ENCODE measurements around the gene RIMS3.
"Not testable (repeated sequence)": the region's sequence is repeated elsewhere in the genome, so short reads cannot be mapped to it uniquely, and the experiment has no call there.

RIMS3 gene

GRCh38 chr1:40665335-40666171 lies at the start of gene RIMS3:
Gene RIMS3, minus strand, starts transcription at chr1:40665682. Its CDS starts 23,757 bp downstream, at chr1:40641925.
- peak; percentile 8 to 12 for DNase-seq (ENCODE audit: low read depth in 2 of 2)

- no peak for DNase-seq (ENCODE audit: low read depth in 2 of 2)
Observed at GRCh38 chr1:40712997-40713396, 47.5 kb upstream of the RIMS3 start.

- no peak for DNase-seq (ENCODE audit: low read depth in 2 of 2)
Observed at GRCh38 chr1:40712405-40712944, 47.0 kb upstream of the RIMS3 start.

GRCh38 chr1:40711465-40712404 lies 46.3 kb upstream of the RIMS3 start:
- DNase-seq (ENCODE audit: low read depth in 2 of 2): peak in 1 of 2 experiments; percentile 30

GRCh38 chr1:40710581-40711315 lies 45.3 kb upstream of the RIMS3 start:
- no peak for DNase-seq (ENCODE audit: low read depth in 2 of 2)

GRCh38 chr1:40709802-40710278 lies 44.4 kb upstream of the RIMS3 start:
- no peak for DNase-seq (ENCODE audit: low read depth in 2 of 2)

GRCh38 chr1:40709100-40709801 lies 43.8 kb upstream of the RIMS3 start:
- DNase-seq (ENCODE audit: low read depth in 2 of 2): peak; percentile 90 to 93

GRCh38 chr1:40708750-40709099 lies 43.2 kb upstream of the RIMS3 start:
- peak; percentile 79 to 80 for DNase-seq (ENCODE audit: low read depth in 2 of 2)

GRCh38 chr1:40706626-40707025 lies 41.1 kb upstream of the RIMS3 start:
- no peak for DNase-seq (ENCODE audit: low read depth in 2 of 2)

- no peak for DNase-seq (ENCODE audit: low read depth in 2 of 2)
Observed at GRCh38 chr1:40704817-40705733, 39.6 kb upstream of the RIMS3 start.

- peak; percentile 32 to 33 for DNase-seq (ENCODE audit: low read depth in 2 of 2)
Observed at GRCh38 chr1:40703316-40703715, 37.8 kb upstream of the RIMS3 start.

GRCh38 chr1:40702810-40703209 lies 37.3 kb upstream of the RIMS3 start:
- DNase-seq (ENCODE audit: low read depth in 2 of 2): not testable (repeated sequence)

GRCh38 chr1:40701684-40702083 lies 36.2 kb upstream of the RIMS3 start:
- no peak for DNase-seq (ENCODE audit: low read depth in 2 of 2)

GRCh38 chr1:40699787-40700186 lies 34.3 kb upstream of the RIMS3 start:
- DNase-seq (ENCODE audit: low read depth in 2 of 2): no peak

- no peak for DNase-seq (ENCODE audit: low read depth in 2 of 2)
Observed at GRCh38 chr1:40697436-40697835, 32.0 kb upstream of the RIMS3 start.

GRCh38 chr1:40696294-40696693 lies 30.8 kb upstream of the RIMS3 start:
- no peak for DNase-seq (ENCODE audit: low read depth in 2 of 2)

- DNase-seq (ENCODE audit: low read depth in 2 of 2): no peak
Observed at GRCh38 chr1:40694353-40694874, 28.9 kb upstream of the RIMS3 start.

- no peak for DNase-seq (ENCODE audit: low read depth in 2 of 2)
Observed at GRCh38 chr1:40693425-40693824, 27.9 kb upstream of the RIMS3 start.

- DNase-seq (ENCODE audit: low read depth in 2 of 2): no peak
Observed at GRCh38 chr1:40692429-40692895, 27.0 kb upstream of the RIMS3 start.

All from fibroblast of skin of left quadriceps (primary cell).